ENCODE data around the gene SARDH.

DNA sequence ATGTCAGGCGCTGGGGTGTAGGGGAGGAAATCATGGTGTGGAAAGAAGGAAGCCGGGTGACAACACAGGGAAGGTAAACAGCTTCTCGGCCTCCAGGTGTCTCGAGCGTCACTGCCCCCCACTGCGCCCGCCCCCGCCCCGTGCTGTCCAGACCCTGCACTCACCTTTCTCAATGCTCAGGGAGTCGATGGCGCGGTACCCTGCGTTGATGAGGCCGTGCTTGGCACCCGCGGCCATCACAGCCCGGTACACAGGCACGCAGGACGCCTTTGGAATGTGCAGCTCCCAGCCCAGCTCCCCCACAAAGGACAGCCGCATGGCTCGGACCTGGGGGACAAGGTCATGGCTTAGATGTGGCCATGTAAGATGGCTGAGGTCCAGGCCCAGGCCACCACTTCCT lies 66.8 kb downstream of the SARDH start:
- TF ChIP-seq, protein P1, sequence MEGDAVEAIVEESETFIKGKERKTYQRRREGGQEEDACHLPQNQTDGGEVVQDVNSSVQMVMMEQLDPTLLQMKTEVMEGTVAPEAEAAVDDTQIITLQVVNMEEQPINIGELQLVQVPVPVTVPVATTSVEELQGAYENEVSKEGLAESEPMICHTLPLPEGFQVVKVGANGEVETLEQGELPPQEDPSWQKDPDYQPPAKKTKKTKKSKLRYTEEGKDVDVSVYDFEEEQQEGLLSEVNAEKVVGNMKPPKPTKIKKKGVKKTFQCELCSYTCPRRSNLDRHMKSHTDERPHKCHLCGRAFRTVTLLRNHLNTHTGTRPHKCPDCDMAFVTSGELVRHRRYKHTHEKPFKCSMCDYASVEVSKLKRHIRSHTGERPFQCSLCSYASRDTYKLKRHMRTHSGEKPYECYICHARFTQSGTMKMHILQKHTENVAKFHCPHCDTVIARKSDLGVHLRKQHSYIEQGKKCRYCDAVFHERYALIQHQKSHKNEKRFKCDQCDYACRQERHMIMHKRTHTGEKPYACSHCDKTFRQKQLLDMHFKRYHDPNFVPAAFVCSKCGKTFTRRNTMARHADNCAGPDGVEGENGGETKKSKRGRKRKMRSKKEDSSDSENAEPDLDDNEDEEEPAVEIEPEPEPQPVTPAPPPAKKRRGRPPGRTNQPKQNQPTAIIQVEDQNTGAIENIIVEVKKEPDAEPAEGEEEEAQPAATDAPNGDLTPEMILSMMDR (IDR thresholded peaks at IDR 0.05), result no peak
- TF ChIP-seq POLR2A (IDR thresholded peaks at IDR 0.05), result no peak

Data from tibial nerve (tissue), 3 donors.